IMR-90 (cell line): ENCODE measurements around the gene RNF149. TPM values are rescaled to one million over a fixed set of nuclear protein-coding genes. Genes with fewer than 3 reads are reported as not detected.

ENCODE experiments used
- ATAC-seq: fragments of 200-7000 bp; cut with Tn5 transposase; 2 replicates; pipeline ENCODE4 v1.9.1; 2020; ENCODE audit warnings: low read depth, mild to moderate bottlenecking, moderate library complexity
- BruUV-seq: library from RNA; stranded (reverse); fragments of 400-500 nt; replicated peaks from 2 replicates; lab custom pipeline; 2021; lab: Mats Ljungman, UMichigan
- CTCF ChIA-PET: fragments of 300-600 bp; formaldehyde crosslinking; extraction: SDS; loops from one replicate; lab custom pipeline; 2021; ENCODE audit warnings: antibody characterized with exemption; lab: Yijun Ruan, JAX
- POLR2A ChIA-PET: fragments of 300-600 bp; sonication (Branson Sonifier 250); formaldehyde crosslinking; loops from one replicate; lab custom pipeline; 2022; ENCODE audit warnings: antibody characterized with exemption; ENCODE audit not compliant: unreplicated experiment; lab: Charles Lee
- DNase-seq: peaks from one replicate; pipeline ENCODE4 v3.0.0; 2013
- H2AFZ ChIP-seq: replicated peaks from 2 replicates; pipeline ENCODE3; 2013; ENCODE audit warnings: low read length, mild to moderate bottlenecking; ENCODE audit not compliant: poor library complexity
- H2AK5ac ChIP-seq: 2 replicates; pipeline ENCODE4 v1.6.1; 2013; ENCODE audit warnings: low read depth, low read length, inconsistent platforms
- H2AK9ac ChIP-seq: replicated peaks from 2 replicates; pipeline ENCODE3; 2013; ENCODE audit warnings: mild to moderate bottlenecking, low read depth, low read length, moderate library complexity; ENCODE audit not compliant: poor library complexity
- H2BK120ac ChIP-seq: 2 replicates; pipeline ENCODE4 v1.6.1; 2013; ENCODE audit warnings: low read depth, low read length, inconsistent platforms
- H2BK15ac ChIP-seq: 3 replicates; pipeline ENCODE4 v1.6.1; 2013; ENCODE audit warnings: low read depth, low read length, inconsistent platforms
- H2BK20ac ChIP-seq: 2 replicates; pipeline ENCODE4 v1.6.1; 2013; ENCODE audit warnings: low read depth, mild to moderate bottlenecking, inconsistent platforms, low read length, moderate library complexity
- H2BK5ac ChIP-seq: 2 replicates; pipeline ENCODE4 v1.6.1; 2013; ENCODE audit warnings: mild to moderate bottlenecking, low read depth, low read length, inconsistent platforms; ENCODE audit not compliant: poor library complexity, severe bottlenecking
- H3K14ac ChIP-seq: replicated peaks from 2 replicates; pipeline ENCODE4 v1.6.1; 2013; ENCODE audit warnings: low read depth, low read length, inconsistent platforms
- H3K18ac ChIP-seq: 2 replicates; pipeline ENCODE4 v1.6.1; 2013; ENCODE audit warnings: low read depth, low read length, control low read depth
- H3K23ac ChIP-seq: 2 replicates; pipeline ENCODE4 v1.6.1; 2013; ENCODE audit warnings: low read depth, low read length, inconsistent platforms
- H3K27ac ChIP-seq: 2 replicates; pipeline ENCODE4 v1.5.1; 2013; ENCODE audit warnings: mild to moderate bottlenecking, control low read depth, low read length; ENCODE audit not compliant: insufficient read depth
- H3K27me3 ChIP-seq: 2 replicates; pipeline ENCODE4 v1.6.1; 2013; ENCODE audit warnings: low read length; ENCODE audit not compliant: control insufficient read depth, insufficient read depth
- H3K36me3 ChIP-seq: 2 replicates; pipeline ENCODE4 v1.6.1; 2013; ENCODE audit warnings: low read length, mixed read lengths; ENCODE audit not compliant: control insufficient read depth, insufficient read depth
- H3K4ac ChIP-seq: 2 replicates; pipeline ENCODE4 v1.6.1; 2013; ENCODE audit warnings: low read depth, low read length, inconsistent platforms
- H3K4me1 ChIP-seq: 2 replicates; pipeline ENCODE4 v1.6.1; 2013; ENCODE audit warnings: low read length, mixed read lengths; ENCODE audit not compliant: control insufficient read depth, insufficient read depth
- H3K4me2 ChIP-seq: 2 replicates; pipeline ENCODE4 v1.6.1; 2013; ENCODE audit warnings: low read depth, mild to moderate bottlenecking, control low read depth, low read length, moderate library complexity
- H3K4me3 ChIP-seq: 2 replicates; pipeline ENCODE4 v1.5.1; 2013; ENCODE audit warnings: low read depth, mild to moderate bottlenecking, control low read depth, low read length, moderate library complexity; ENCODE audit not compliant: insufficient read depth
- H3K56ac ChIP-seq: 2 replicates; pipeline ENCODE4 v1.6.1; 2013; ENCODE audit warnings: low read length, inconsistent platforms; ENCODE audit not compliant: insufficient read depth; ENCODE audit errors: extremely low read depth
- H3K79me1 ChIP-seq, 2 experiments: 2 replicates each; pipeline ENCODE4 v1.6.1; 2013; ENCODE audit warnings: low read length in 2 of 2, inconsistent platforms in 1 of 2, low read depth in 1 of 2
- H3K9ac ChIP-seq: 2 replicates; pipeline ENCODE4 v1.6.1; 2013; ENCODE audit warnings: low read depth, low read length, control low read depth
- H3K9me1 ChIP-seq: 2 replicates; pipeline ENCODE4 v1.6.1; 2013; ENCODE audit warnings: low read length, inconsistent platforms; ENCODE audit not compliant: insufficient read depth
- H3K9me3 ChIP-seq: 2 replicates; pipeline ENCODE4 v1.6.1; 2013; ENCODE audit warnings: low read length; ENCODE audit not compliant: control insufficient read depth, insufficient read depth
- H4K20me1 ChIP-seq: 2 replicates; pipeline ENCODE4 v1.6.1; 2013; ENCODE audit warnings: low read length, inconsistent platforms; ENCODE audit not compliant: insufficient read depth
- H4K5ac ChIP-seq: 2 replicates; pipeline ENCODE4 v1.6.1; 2013; ENCODE audit warnings: mild to moderate bottlenecking, low read depth, low read length, control low read depth
- H4K8ac ChIP-seq, 2 experiments: 2 replicates each; pipeline ENCODE4 v1.6.1; 2013; ENCODE audit warnings: low read depth in 2 of 2, low read length in 2 of 2, control low read depth in 1 of 2, inconsistent platforms in 1 of 2
- H4K91ac ChIP-seq: 2 replicates; pipeline ENCODE4 v1.6.1; 2013; ENCODE audit warnings: low read depth, low read length, inconsistent platforms; ENCODE audit not compliant: insufficient read depth
- BHLHE40 ChIP-seq: fragments of 150-350 bp; IDR thresholded peaks from 2 replicates; pipeline ENCODE4 v1.6.1; 2016; ENCODE audit warnings: mild to moderate bottlenecking, low read depth, low read length
- FOS ChIP-seq: fragments of 150-350 bp; IDR thresholded peaks from 2 replicates; pipeline ENCODE4 v1.6.1; 2016; ENCODE audit warnings: low read depth, low read length
- MAFK ChIP-seq: IDR thresholded peaks from 2 replicates; pipeline ENCODE4 v1.6.1; 2012; ENCODE audit warnings: low read depth, low read length, improper control_type of control experiment
- MAZ ChIP-seq: IDR thresholded peaks from 2 replicates; pipeline ENCODE4 v1.6.1; 2012; ENCODE audit warnings: low read depth, mild to moderate bottlenecking, low read length, improper control_type of control experiment, moderate library complexity, borderline replicate concordance
- POLR2A ChIP-seq: IDR thresholded peaks from 2 replicates; pipeline ENCODE4 v1.6.1; 2012; ENCODE audit warnings: mild to moderate bottlenecking, low read depth, low read length
- RCOR1 ChIP-seq: IDR thresholded peaks from 2 replicates; pipeline ENCODE4 v1.6.1; 2012; ENCODE audit warnings: mild to moderate bottlenecking, low read length, improper control_type of control experiment; ENCODE audit not compliant: insufficient replicate concordance
- SMC3 ChIP-seq: fragments of 150-350 bp; IDR thresholded peaks from 2 replicates; pipeline ENCODE4 v1.6.1; 2016; ENCODE audit warnings: low read depth, mild to moderate bottlenecking, antibody characterized with exemption, low read length, moderate library complexity
- WGBS, 2 experiments: methylation state at CpG; one replicate each; pipeline versions ENCODE4 v1.1.5 to v1.1.7; 2013; ENCODE audit warnings: missing lambda C conversion rate in 2 of 2; ENCODE audit not compliant: insufficient read length in 1 of 2; ENCODE audit errors: extremely low coverage in 2 of 2; 5-methylcytosine and 5-hydroxymethylcytosine counted together
- dilution Hi-C: fragments of 300-500 bp; cut with HindIII; formaldehyde crosslinking; loops from one replicate; pipeline ENCODE4 v1.14.3; 2018; ENCODE audit warnings: low sequenced_read_pairs; ENCODE audit not compliant: unreplicated experiment
- in situ Hi-C: fragments of 300-500 bp; cut with MboI; formaldehyde crosslinking; loops from 3 replicates; pipeline ENCODE4 v1.14.3; 2019; ENCODE audit warnings: low sequenced_read_pairs, inconsistent platforms, mixed read lengths
- intact Hi-C: fragments of 100-400 bp; cut with micrococcal nuclease; formaldehyde crosslinking; loops from 2 replicates; pipeline ENCODE4 v1.10.0; 2022
- polyA plus RNA-seq, 3 experiments: library from polyadenylated mRNA; depleted of rRNA; stranded (reverse); fragments of >200 nt; gene quantifications; 2 replicates each; pipeline ENCODE4 v1.2.3, GENCODE V29; 2012; ENCODE audit warnings: low replicate concordance in 1 of 3
- total RNA-seq: library from RNA; depleted of rRNA; stranded (reverse); fragments of >200 nt; gene quantifications from 2 replicates; pipeline ENCODE4 v1.2.3, GENCODE V29; 2012
- TF ChIP-seq, protein P1 (sequence below): conservative IDR thresholded peaks from 2 replicates; pipeline ENCODE4 v1.5.1; 2012; ENCODE audit warnings: mild to moderate bottlenecking, low read depth, low read length, improper control_type of control experiment

Gene RNF149
- total and polyA plus RNA-seq, 2 of the 4 experiments (the other 2 are of a cell fraction): 14.5 to 18.6 TPM

DNA sequence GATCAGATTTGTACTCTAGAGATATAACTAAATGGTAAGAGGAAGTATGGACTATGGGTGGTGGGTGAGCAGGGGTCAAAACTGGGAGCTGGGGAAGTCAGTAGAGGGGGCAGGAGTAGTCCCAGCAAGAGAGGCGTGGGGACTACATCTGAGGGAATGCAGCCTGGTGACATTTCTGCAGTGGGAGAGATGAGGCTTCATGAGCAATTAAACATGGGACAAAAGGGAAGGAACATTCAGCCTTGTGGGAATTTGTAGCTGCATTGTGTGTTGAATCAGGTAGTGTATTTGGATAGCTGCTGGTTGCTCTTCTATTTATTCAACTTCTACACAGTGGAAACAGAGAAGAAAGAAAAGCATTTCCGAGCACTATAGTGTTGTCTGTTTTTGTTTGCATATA, 52.2 kb downstream of the RNF149 start:
- ATAC-seq (no peak), DNase-seq (no peak)
- H3K4me1 ChIP-seq: peaks cover 12% of the 10 kb centered on the region
- peaks cover 28 to 60% of the 10 kb centered on the region in 2 experiments for H3K79me1 ChIP-seq
- H3K4me2 ChIP-seq: no peak overlapping the region
- H2BK15ac ChIP-seq: no peak overlapping the region
- H3K9me1 ChIP-seq: peaks cover 12% of the 10 kb centered on the region
- no peak overlapping the region for H3K4ac ChIP-seq
- H3K9me3 ChIP-seq: peaks cover 2% of the 10 kb centered on the region; the same call in 1 of the 2 replicates
- H2AK9ac ChIP-seq: no peak overlapping the region
- dilution Hi-C loops (no loop called here), intact Hi-C loops (no loop called here), in situ Hi-C loops (no loop called here)
- BruUV-seq: no TSS peak
- H2AK5ac ChIP-seq: no peak overlapping the region
- no peak overlapping the region for H3K56ac ChIP-seq
- no peak overlapping the region for H3K23ac ChIP-seq
- no peak overlapping the region for H4K91ac ChIP-seq
- ChIA-PET POLR2A (no interaction called here), CTCF (interaction anchor here (0.6 kb wide), 1 partner anchor 550 kb away, joined by 5 read pairs; no protein-coding TSS in a partner anchor)
- no peak overlapping the region for H2BK5ac ChIP-seq
- H3K27ac ChIP-seq: no peak overlapping the region
- no peak overlapping the region for H3K14ac ChIP-seq
- TF ChIP-seq SMC3: no peak
- TF ChIP-seq, protein P1, sequence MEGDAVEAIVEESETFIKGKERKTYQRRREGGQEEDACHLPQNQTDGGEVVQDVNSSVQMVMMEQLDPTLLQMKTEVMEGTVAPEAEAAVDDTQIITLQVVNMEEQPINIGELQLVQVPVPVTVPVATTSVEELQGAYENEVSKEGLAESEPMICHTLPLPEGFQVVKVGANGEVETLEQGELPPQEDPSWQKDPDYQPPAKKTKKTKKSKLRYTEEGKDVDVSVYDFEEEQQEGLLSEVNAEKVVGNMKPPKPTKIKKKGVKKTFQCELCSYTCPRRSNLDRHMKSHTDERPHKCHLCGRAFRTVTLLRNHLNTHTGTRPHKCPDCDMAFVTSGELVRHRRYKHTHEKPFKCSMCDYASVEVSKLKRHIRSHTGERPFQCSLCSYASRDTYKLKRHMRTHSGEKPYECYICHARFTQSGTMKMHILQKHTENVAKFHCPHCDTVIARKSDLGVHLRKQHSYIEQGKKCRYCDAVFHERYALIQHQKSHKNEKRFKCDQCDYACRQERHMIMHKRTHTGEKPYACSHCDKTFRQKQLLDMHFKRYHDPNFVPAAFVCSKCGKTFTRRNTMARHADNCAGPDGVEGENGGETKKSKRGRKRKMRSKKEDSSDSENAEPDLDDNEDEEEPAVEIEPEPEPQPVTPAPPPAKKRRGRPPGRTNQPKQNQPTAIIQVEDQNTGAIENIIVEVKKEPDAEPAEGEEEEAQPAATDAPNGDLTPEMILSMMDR: no peak
- no peak for TF ChIP-seq POLR2A
- TF ChIP-seq FOS: no peak
- TF ChIP-seq RCOR1: no peak
- TF ChIP-seq BHLHE40: no peak
- TF ChIP-seq MAFK: no peak
- TF ChIP-seq MAZ: no peak
- H3K27me3 ChIP-seq: no peaks in the 10 kb centered on the region
- H3K9ac ChIP-seq: no peak overlapping the region
- H3K36me3 ChIP-seq: peaks cover 16% of the 10 kb centered on the region
- 100% methylated on average over 1 of the region's 2 CpGs; no CpG with 5 or more reads in 1 of the 2 experiments for WGBS, 2 experiments
- H2AFZ ChIP-seq: no peak overlapping the region
- no peak overlapping the region for H3K4me3 ChIP-seq
- no peak overlapping the region for H2BK120ac ChIP-seq
- H2BK20ac ChIP-seq: no peak overlapping the region
- no peak overlapping the region for H3K18ac ChIP-seq
- no peak overlapping the region for H4K8ac ChIP-seq
- no peak overlapping the region for H4K5ac ChIP-seq
- peaks cover 21% of the 10 kb centered on the region; the same call in 1 of the 2 replicates for H4K20me1 ChIP-seq
